GM18909 (cell line): Measurements from ENCODE around the gene CAMTA1.
"Not testable (repeated sequence)": the region's sequence is repeated elsewhere in the genome, so short reads cannot be mapped to it uniquely, and the experiment has no call there.

ENCODE experiments used
- ATAC-seq: cut with Tn5 transposase; IDR thresholded peaks from one replicate; pipeline ENCODE4 v1.9.1; 2021; ENCODE audit warnings: mild to moderate bottlenecking; ENCODE audit not compliant: unreplicated experiment, poor library complexity

CAMTA1 gene

GRCh38 chr1:7113822-7114221 lies 328.6 kb downstream of the CAMTA1 start:
- ATAC-seq: no peak

DNA sequence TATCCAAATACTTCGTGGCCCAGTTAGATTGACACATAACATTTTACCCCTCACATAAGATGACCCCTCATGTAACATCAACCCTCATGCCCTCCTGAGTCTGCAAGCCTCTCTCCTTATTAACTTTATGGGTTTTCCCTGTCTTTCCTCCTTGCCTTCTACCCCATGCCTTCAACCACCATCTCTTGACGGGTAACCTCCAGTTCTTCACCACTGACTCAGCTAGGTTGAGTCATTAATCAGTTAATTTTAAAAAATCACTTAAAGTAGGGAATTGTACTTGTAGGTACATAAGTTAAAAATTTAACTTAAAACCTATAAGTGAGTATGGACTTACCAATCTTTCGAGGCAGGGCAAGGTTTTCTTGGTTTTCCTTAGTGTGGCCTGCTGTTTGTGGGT lies 330.7 kb downstream of the CAMTA1 start:
- no peak for ATAC-seq

GRCh38 chr1:7117399-7118281 lies 332.4 kb downstream of the CAMTA1 start:
- no peak for ATAC-seq

DNA sequence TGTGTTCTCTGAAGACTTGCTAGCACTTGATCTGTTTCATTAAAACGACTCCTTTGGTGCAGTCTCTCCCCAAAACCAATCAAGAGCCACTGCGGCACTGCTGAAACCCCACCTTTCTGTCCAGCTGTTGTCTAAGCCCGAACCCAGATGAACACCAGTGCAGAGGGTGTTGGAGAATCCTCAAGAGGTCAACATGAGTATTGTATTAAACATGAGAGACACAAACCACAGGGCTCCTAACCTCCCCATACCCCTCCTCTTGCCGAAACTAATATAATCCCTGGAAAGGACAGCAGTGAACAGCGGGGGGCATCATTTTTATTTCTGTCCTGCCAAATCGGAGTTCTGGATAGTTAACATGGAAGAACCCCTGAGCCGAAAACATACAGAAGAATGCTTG lies 333.9 kb downstream of the CAMTA1 start:
- ATAC-seq: no peak

DNA sequence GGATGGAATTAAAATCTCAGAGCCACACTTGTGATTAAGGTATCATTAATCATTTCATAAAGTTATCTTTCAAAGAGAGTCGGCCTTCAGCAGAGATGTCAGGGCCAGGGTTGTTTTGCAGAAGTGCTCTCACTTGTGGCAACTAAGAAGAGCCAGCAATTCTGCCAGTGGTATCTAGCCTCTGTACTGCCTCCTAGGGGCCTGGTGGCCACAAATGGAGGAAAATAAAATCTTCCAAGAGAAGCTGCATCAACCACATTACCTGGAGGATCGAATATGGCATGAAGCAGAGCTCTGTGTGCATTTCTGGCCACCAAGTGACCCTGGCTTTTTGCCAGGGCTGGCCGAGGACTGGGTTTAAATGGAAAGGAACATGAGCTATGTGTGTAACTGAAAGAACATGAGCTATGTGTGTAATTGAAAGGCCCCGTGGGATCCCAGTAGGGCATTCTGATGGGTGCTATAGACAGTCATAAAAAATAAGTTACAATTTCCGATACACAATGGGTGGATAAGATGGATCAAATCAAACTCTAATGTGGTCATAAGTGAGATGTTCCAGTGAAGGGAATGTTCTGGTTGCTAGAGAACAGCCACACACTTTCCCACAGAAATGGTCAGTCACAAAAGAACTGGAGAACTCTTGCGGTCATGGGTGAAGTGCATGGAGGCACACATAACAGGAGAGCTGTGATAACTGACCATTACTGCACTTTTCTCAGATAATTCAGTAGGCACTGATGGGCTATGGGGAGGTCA lies 335.8 kb downstream of the CAMTA1 start:
- no peak for ATAC-seq

DNA sequence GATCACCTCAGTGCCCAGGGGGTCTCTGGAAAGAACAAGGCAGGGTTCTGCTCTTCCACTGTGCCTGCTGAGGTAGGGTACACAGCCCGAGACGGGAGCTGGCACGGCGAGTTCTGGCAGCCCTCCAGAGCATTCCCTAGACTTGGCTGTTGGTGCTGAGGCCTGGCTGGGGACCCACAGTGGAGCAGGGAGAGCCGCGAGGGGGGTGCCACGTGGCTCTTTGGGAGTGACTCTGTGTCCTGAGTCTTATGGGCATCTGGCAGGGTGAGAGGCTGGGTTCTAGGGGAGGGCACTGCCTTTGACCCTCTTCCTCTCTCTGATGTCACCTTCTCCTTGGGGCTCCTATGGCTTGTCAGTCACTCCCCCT lies 336.4 kb downstream of the CAMTA1 start:
- no peak for ATAC-seq

DNA sequence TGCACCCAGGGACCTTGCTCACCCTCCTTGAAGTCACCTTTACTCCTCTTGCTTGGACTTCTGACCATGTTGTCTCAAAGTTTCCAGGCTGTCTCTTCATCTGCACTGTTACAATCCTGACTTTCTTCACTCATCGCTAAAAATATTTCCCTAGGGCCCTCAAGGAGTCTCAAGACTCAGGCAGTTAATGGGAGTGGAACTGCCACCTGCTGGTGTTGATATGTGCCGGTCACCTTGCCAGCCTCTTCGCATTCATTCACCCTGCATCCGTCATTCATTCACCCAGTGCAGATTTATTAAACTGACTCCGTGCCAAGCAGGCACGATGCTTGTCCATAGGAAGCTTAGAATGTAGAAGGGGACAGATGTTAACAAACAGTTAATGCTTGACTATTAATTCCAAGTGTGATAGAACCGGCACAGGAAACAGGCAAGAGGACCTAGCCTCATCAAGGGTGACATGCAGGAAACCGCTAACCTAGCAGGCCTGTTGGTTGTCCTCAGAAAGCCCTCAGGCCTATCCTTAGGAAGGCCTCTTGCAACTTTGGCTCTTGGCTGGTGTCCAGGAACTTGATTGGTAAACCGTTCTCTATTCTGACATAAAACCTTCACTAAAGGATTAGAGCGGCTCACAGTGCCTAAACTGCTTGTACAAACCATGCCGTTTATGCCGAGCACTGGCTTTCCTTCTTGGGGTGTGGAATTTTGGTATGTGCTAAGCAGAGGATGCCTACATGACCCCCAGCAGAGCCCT lies 342.2 kb downstream of the CAMTA1 start:
- ATAC-seq: no peak

- ATAC-seq: no peak
These were observed 343.0 kb downstream of the CAMTA1 start for GRCh38 chr1:7128293-7128692.

DNA sequence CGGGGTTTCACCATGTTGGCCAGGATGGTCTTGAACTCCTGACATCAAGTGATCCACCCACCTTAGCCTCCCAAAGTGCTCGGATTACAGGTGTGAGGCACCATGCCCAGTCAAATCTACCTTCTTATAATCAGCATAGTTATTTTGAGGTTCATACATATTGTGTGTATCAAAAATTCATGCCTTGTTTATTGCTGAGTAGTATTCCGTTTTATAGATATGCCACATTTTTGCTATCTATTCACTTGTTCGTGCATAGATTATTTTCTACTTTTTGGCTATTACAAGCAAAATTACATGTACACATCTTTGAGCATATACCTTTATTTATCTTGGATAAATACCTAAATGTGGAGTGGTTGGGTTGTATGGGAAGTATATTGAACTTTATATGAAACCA lies 344.9 kb downstream of the CAMTA1 start:
- ATAC-seq: no peak

- ATAC-seq: no peak
These were observed 350.2 kb downstream of the CAMTA1 start for GRCh38 chr1:7135493-7135892.

DNA sequence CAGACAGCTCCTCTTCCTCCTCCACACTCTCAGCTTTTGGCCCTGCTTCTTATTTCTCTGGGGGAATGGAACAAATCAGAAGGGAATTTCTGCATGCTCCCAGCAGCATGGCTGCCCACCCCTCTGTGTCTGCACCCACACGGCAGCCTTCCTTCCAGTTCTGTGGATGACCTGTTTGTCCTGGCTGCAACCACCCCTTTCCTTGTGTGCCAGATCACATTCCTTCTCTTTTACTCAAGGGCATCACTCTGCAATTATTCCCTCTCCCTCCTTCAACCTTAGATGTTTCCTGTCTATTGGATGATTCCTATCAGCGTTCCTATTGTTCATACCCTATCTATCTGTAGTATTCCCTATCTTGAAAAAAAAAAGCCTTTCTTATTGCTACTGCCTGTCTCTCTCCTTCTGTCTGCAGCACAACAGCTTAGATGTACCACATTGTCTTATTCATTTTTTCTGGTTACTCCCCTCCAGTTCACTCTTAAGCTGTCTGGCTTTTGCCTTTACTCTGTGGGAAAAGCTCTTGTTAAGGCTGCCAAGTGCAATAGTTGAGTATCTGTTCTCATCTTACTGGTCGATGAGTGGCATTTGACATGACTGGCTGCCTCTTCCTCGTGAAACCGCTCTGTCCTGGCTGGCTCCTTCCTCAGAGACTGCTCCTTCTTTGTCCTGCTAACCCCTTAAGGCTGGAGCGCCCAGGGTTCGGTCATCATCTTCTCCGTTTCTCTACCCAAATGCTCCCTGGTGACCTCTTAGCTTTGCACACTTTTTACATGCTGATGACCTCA lies 351.1 kb downstream of the CAMTA1 start:
- ATAC-seq: no peak

DNA sequence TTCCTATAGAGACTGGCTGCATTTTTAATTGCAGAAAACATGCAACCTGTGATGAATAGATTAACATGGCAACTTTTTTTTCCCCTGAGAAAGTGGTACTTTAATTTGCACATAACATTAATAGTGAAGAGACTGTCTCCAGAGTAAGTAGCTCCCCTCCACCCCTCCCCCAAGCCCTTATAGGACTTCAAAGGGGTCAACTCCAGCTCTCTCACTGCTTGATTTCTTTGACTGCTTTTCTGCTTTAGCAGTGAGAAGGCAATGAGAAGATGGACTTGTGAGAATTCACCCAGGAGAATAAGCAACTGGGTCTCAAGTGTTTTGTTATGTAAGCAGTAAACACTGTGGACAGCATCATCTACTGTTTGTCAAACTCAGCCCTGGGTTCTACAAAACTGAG lies 355.0 kb downstream of the CAMTA1 start:
- no peak for ATAC-seq

DNA sequence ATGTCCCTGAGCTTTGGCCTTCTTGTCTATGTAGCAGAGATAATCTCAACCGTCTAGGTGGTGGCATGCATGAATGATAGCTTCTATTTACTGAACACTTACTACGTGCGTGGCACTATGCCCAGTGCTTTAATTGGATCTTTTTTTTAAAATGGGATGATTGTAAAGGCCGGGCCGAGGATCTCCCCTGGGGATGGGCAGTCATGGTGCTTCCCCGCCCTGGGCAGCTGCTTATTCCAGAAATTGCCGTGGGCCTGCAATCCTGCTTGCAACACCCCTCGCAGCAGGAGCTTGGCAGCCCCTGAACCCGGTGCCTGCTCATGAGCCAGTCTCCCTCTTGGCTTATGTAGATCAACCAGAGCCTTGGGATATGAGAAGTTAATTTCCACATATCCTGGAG lies 360.7 kb downstream of the CAMTA1 start:
- ATAC-seq: no peak

GRCh38 chr1:7146710-7147109 lies 361.5 kb downstream of the CAMTA1 start:
- no peak for ATAC-seq

DNA sequence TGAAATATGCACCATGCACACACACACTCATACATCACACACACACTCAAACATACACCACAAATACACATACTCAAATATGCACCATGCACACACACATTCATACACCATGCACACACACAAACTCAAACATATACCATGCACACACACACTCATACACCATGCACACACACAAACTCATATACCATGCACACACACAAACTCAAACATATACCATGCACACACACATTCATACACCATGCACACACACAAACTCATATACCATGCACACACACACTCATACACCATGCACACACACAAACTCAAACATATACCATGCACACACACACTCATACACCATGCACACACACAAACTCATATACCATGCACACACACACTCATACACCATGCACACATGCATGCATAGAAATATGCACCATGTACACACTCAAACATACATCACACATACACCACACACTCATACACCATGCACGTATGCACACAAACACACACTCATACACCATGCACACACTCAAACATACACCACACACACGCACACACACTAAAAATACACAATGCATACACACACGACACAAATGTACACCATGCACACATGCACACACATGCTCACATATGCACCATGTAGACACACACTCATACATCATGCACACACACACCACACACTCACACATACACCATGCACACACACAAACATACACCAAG lies 362.5 kb downstream of the CAMTA1 start:
- ATAC-seq: not testable (repeated sequence)

DNA sequence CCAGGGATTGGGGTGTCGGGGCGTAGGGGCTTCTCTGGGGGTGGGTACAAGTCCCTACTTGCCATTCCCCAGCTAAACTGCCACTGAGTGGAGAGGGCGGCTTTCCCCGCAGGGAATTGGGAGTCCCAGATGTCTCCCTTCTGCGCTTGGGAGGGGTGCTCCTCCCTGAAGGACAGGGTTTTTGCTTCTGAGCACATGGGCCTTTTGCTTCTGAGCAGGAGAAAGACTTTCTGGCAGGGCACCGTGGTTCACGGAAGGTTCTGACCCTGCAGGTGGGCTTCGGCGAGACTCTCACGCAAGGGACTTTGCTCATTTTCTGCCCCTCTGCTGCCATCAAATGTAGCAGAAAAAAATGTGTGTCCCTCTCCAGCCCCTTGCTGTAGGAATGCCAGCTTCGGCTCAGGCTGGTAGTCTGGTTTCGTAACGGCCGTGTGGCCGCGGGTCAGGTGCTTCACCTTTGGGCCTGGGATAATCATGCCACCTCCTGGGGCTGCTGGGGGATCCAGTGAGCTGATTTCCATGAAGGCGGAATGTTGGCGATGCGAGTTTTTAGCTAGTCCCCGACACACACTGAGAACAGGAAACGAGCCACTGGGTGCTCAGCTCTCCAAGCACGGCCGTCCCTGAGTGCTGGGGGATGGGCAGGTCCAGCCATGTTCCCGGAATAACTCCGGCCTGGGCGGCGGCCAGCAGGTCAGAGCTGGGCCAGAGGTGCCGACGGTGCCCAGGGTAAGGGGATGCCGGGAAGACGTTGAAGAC lies 364.0 kb downstream of the CAMTA1 start:
- ATAC-seq: no peak

- no peak for ATAC-seq
These were observed 365.5 kb downstream of the CAMTA1 start for GRCh38 chr1:7150724-7151280.

DNA sequence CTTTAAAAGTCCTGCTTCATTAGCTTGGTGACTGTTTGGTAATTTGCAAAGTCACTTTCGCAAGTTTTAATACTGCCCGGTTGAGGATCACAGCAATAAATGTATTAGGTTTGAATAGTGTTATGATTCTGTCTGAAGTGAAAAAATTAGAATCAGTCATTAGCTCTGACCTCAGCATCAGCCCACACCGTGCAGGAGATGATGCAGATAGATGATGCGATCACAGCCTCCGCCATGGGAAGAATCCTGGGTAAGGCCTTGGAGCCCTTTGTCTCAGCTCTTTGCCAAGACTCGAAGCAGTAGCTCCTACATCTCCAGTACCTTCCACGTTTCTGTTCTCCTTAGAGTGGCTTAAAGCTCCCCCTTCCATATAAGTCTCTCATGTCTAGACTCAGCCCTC lies 366.7 kb downstream of the CAMTA1 start:
- no peak for ATAC-seq

- no peak for ATAC-seq
These were observed 367.4 kb downstream of the CAMTA1 start for GRCh38 chr1:7152655-7153054.
